Upper lobe of left lung (tissue), 6 donors: ENCODE data around the gene CMTM2. TPM values are rescaled to one million over a fixed set of nuclear protein-coding genes. Genes with fewer than 3 reads are reported as not detected.
"Not testable (repeated sequence)": the region's sequence is repeated elsewhere in the genome, so short reads cannot be mapped to it uniquely, and the experiment has no call there.

Experiments
- ATAC-seq, 2 donors: fragments of 200-7000 bp; cut with Tn5 transposase; one replicate each; pipeline ENCODE4 v1.9.1; 2022; ENCODE audit warnings: mild to moderate bottlenecking in 2 of 2, moderate library complexity in 2 of 2; ENCODE audit not compliant: low FRiP score in 2 of 2
- DNase-seq, 2 donors: peaks; one replicate each; pipeline ENCODE4 v3.0.0-alpha.2; 2019 to 2020
- H3K27ac ChIP-seq, 4 donors: fragments of 200-600 bp; sonication (generic); one replicate each; pipeline ENCODE4 v1.5.1; 2016 to 2019
- H3K27me3 ChIP-seq, 4 donors: fragments of 200-600 bp; sonication (generic); one replicate each; pipeline ENCODE4 v1.5.1; 2017 to 2019
- H3K36me3 ChIP-seq, 4 donors: fragments of 200-600 bp; sonication (generic); one replicate each; pipeline ENCODE4 v1.5.1; 2016 to 2019
- H3K4me1 ChIP-seq, 4 donors: fragments of 200-600 bp; sonication (generic); one replicate each; pipeline ENCODE4 v1.5.1; 2018 to 2019
- H3K4me3 ChIP-seq, 4 donors: fragments of 200-600 bp; sonication (generic); one replicate each; pipeline ENCODE4 v1.5.1; 2017 to 2019; ENCODE audit warnings: mild to moderate bottlenecking in 2 of 4, moderate library complexity in 1 of 4
- H3K9me3 ChIP-seq, 4 donors: fragments of 200-600 bp; sonication (generic); one replicate each; pipeline ENCODE4 v1.5.1; 2018 to 2019
- EP300 ChIP-seq, 4 donors: sonication (generic); formaldehyde crosslinking; IDR thresholded peaks; one replicate each; pipeline ENCODE4 v1.5.1; 2017; ENCODE audit warnings: antibody characterized with exemption in 4 of 4, control low read depth in 2 of 4
- POLR2A ChIP-seq, 4 donors: fragments of 450-650 bp; IDR thresholded peaks; one replicate each; pipeline ENCODE4 v1.5.1; 2016 to 2017; ENCODE audit warnings: antibody characterized with exemption in 4 of 4, mild to moderate bottlenecking in 2 of 4
- POLR2AphosphoS5 ChIP-seq, 2 donors: sonication (generic); formaldehyde crosslinking; IDR thresholded peaks; one replicate each; pipeline ENCODE4 v1.5.1; 2017; ENCODE audit warnings: antibody characterized with exemption in 2 of 2
- WGBS, 2 donors: methylation state at CpG; one replicate each; pipeline ENCODE4 v1.1.5; 2017 to 2018; 5-methylcytosine and 5-hydroxymethylcytosine counted together
- total RNA-seq, 6 donors: library from RNA; depleted of rRNA in 4 of 6; stranded (reverse); fragments of >200 nt in 4 of 6; gene quantifications; one replicate each; pipeline versions ENCODE4 v1.1.0 to v1.2.1, GENCODE V29; 2016 to 2021
- TF ChIP-seq, protein P1 (sequence below), 6 experiments: fragments of 450-650 bp in 4 of 6; fragments of 200-600 bp in 2 of 6; sonication (generic) in 2 of 6; IDR thresholded peaks; one replicate each; pipeline ENCODE4 v1.5.1; 2016 to 2019; ENCODE audit warnings: antibody characterized with exemption in 6 of 6
- donor health status: DM: no; HTN: no; CAD: no; lungs with moderate emphysema.
- donor health status: DM: no; HTN: yes; CAD: no; lungs with severe emphysema.

The CMTM2 gene
- total RNA-seq, 6 donors from 2014 or later: 0.55 to 4.4 (median 3.4) TPM; not detected in 2

DNA sequence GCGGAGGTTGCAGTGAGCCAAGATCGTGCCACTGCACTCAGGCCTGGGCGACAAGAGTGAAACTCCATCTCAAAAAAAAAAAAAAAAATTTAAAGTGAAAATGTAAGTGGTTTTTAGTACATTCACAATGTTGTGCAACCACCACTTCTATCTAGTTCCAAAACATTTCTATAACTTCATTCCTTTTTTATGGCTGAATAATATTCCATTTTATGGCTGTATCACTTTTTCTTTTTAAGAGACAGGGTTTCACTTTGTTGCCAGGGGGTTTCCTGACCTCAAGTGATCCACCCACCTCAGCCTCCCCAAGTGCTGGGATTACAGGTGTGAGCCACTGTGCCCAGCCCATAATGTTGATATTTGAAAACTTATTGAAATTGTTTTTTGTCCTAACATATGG, 13.6 kb downstream of the CMTM2 start:
- Histone ChIP-seq H3K4me1 (peaks cover 0 to 7% (median 2%) of the 10 kb centered on the region in 4 donors), H3K27me3 (no peaks in the 10 kb centered on the region), H3K9me3 (no peaks in the 10 kb centered on the region), H3K27ac (no peak overlapping the region), H3K36me3 (no peaks in the 10 kb centered on the region), H3K4me3 (no peak overlapping the region)
- WGBS, 2 donors: 95 to 99% methylated on average over 3 of the region's 3 CpGs
- ATAC-seq (no peak), DNase-seq (no peak)
- TF ChIP-seq EP300 (IDR thresholded peaks at IDR 0.05) (no peak), POLR2AphosphoS5 (IDR thresholded peaks at IDR 0.05) (no peak), POLR2A (IDR thresholded peaks at IDR 0.05) (no peak)
- TF ChIP-seq, protein P1, sequence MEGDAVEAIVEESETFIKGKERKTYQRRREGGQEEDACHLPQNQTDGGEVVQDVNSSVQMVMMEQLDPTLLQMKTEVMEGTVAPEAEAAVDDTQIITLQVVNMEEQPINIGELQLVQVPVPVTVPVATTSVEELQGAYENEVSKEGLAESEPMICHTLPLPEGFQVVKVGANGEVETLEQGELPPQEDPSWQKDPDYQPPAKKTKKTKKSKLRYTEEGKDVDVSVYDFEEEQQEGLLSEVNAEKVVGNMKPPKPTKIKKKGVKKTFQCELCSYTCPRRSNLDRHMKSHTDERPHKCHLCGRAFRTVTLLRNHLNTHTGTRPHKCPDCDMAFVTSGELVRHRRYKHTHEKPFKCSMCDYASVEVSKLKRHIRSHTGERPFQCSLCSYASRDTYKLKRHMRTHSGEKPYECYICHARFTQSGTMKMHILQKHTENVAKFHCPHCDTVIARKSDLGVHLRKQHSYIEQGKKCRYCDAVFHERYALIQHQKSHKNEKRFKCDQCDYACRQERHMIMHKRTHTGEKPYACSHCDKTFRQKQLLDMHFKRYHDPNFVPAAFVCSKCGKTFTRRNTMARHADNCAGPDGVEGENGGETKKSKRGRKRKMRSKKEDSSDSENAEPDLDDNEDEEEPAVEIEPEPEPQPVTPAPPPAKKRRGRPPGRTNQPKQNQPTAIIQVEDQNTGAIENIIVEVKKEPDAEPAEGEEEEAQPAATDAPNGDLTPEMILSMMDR (IDR thresholded peaks at IDR 0.05): no peak

DNA sequence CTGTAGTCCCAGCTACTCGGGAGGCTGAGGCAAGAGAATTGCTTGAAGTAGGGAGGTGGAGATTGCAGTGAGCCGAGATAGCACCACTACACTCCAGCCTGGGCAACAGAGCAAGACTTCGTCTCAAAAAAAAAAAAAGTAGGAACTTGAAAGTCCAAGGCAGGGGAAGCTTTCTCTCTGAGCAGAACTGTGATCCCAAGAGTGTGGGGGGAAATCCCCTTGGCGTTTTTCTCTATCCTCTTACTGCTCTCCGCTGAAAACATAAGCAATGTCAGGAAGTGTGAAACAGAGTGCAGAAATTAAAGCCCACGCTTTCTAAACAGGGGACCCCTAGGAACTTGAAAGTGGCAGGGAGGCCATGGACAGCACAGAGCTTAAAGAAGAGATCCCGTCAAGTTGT, 15.5 kb downstream of the CMTM2 start:
- Histone ChIP-seq H3K9me3 (no peaks in the 10 kb centered on the region), H3K27me3 (no peaks in the 10 kb centered on the region), H3K4me1 (peaks cover 0 to 4% (median 1%) of the 10 kb centered on the region in 4 donors), H3K36me3 (no peaks in the 10 kb centered on the region), H3K4me3 (no peak overlapping the region), H3K27ac (no peak overlapping the region)
- TF ChIP-seq, protein P1 (IDR thresholded peaks at IDR 0.05): no peak
- TF ChIP-seq POLR2A (IDR thresholded peaks at IDR 0.05) (no peak), POLR2AphosphoS5 (IDR thresholded peaks at IDR 0.05) (no peak), EP300 (IDR thresholded peaks at IDR 0.05) (no peak)
- DNase-seq (no peak), ATAC-seq (no peak)
- 60 to 64% methylated on average over 7 of the region's 7 CpGs for WGBS, 2 donors

DNA sequence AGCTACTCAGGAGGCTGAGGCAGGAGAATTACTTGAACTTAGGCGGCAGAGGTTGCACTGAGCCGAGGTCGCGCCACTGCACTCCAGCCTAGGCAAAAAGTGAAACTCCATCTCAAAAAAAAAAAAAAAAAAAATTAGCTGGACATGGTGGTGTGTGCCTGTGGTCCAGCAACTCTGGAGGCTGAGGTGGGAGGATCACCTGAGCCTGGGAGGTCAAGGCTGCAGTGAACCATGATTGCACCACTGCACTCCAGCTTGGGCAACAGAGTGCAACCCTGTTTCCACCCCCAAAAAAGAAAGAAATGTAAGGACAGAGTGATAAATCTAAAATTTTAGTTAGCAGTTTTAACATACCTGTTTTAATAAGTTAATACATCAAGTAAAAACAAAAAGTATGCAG, 17.3 kb downstream of the CMTM2 start:
- H3K9me3 ChIP-seq, H3K36me3 ChIP-seq, DNase-seq, H3K4me3 ChIP-seq, H3K27ac ChIP-seq, H3K4me1 ChIP-seq, ATAC-seq, H3K27me3 ChIP-seq: not testable (repeated sequence)
- WGBS, 2 donors: 98% methylated on average over 4 of the region's 4 CpGs

DNA sequence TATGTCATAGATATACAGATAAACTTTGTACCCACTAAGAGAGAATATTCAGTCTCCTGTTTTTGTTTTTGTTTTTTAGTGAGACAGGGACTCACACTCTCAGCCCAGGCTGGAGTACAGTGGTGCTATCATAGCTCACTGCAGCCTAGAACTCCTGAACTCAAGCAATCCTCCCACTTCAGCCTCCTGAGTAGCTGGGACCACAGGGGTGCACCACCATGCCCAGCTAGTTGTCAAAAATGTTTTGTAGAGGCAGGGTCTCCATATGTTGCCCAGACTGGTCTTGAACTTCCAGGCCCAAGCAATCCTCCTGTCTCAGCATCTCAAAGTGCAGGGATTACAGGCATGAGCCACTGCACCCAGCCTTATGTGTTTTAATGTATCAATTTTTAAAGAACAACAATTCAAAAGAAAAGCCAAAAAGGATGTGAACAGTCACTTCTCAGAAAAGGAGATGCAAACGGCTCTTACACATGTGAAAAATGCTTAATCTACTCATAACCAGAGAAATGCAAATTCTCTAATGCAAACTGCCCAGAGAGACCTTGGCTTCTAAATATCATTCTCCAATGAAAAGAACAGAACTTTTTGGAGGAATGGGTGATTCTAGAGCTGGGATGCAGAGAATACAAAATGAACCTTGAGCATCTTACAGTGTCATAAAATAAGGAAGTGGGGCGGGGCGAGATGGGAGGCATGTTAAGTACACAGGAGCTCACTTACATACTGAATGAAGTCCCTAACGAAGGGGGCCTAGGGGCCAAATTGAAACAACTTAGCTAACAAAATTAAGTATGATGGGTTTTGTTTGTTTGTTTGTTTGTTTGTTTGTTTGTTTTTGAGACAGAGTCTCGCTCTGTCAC, 18.0 kb downstream of the CMTM2 start:
- Histone ChIP-seq H3K27ac (no peak overlapping the region), H3K9me3 (no peaks in the 10 kb centered on the region), H3K4me3 (no peak overlapping the region), H3K36me3 (no peaks in the 10 kb centered on the region), H3K4me1 (no peaks in the 10 kb centered on the region), H3K27me3 (no peaks in the 10 kb centered on the region)
- no peak for ATAC-seq
- TF ChIP-seq EP300 (IDR thresholded peaks at IDR 0.05) (no peak), POLR2A (IDR thresholded peaks at IDR 0.05) (no peak), POLR2AphosphoS5 (IDR thresholded peaks at IDR 0.05) (no peak)
- TF ChIP-seq, protein P1 (IDR thresholded peaks at IDR 0.05): no peak
- WGBS, 2 donors: 81 to 82% methylated on average over 5 of the region's 5 CpGs
- DNase-seq: no peak

DNA sequence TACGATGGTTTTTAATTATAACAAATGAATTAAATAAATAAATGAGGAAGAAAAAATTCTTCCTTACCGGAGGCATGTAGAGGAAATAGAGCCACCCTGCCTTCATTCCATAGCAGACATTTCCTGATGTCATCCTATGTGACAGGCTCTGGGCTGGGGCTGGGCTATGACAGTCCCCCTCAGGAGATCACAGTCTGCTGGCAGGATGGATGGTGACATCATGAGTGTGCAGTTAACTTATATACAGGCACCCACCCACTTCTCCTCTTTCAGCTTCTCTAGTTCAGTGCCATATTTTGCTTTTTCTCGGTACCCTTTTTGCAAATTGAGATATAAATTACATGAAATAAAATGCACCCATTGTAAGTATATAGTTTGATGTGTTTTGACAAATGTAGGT, 18.8 kb downstream of the CMTM2 start:
- H3K4me1 ChIP-seq: no peaks in the 10 kb centered on the region
- ATAC-seq: no peak
- WGBS, 2 donors: 57 to 58% methylated on average over 3 of the region's 3 CpGs
- no peaks in the 10 kb centered on the region for H3K9me3 ChIP-seq
- no peak overlapping the region for H3K27ac ChIP-seq
- H3K36me3 ChIP-seq: no peaks in the 10 kb centered on the region
- DNase-seq: no peak
- H3K4me3 ChIP-seq: no peak overlapping the region
- TF ChIP-seq, protein P1 (IDR thresholded peaks at IDR 0.05): no peak
- no peak for TF ChIP-seq EP300 (IDR thresholded peaks at IDR 0.05)
- TF ChIP-seq POLR2AphosphoS5 (IDR thresholded peaks at IDR 0.05): no peak
- no peak for TF ChIP-seq POLR2A (IDR thresholded peaks at IDR 0.05)
- no peaks in the 10 kb centered on the region for H3K27me3 ChIP-seq
